ENCODE data around the gene RXRA. TPM values are rescaled to one million over a fixed set of nuclear protein-coding genes. Genes with fewer than 3 reads are reported as not detected.

RXRA gene
- total and polyA plus RNA-seq, 4 donors, result 41.5 to 116 (median 74.1) TPM

DNA sequence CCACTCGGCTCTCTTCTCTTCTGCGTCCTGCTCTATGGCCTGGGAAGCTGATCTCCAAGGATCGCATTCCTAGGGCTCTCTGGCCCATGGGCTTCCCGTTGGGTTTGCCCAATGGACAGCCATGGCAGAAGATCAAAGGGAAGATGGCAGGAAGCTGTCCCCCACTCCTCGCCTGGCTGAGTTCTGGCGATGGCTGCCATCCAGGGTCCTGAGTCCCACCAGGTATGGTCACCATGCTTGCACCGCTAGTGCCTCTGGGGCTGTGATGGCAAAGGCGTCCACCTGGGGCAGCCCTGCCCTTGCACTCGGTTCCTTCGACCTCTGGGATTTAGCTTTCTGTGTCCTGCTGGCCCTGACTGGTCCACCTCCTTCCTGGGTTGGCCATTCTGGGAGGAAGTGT is 156.0 kb downstream of the RXRA start:
- no peaks in the 10 kb centered on the region for H3K36me3 ChIP-seq (ENCODE audit: control insufficient read depth in 4 of 4, insufficient read depth in 3 of 4, low read depth in 1 of 4, low read length in 3 of 4)
- no peaks in the 10 kb centered on the region for H3K4me1 ChIP-seq (ENCODE audit: control insufficient read depth in 4 of 4, insufficient read depth in 4 of 4, low read length in 3 of 4)
- H3K27me3 ChIP-seq (ENCODE audit: control insufficient read depth in 4 of 4, insufficient read depth in 4 of 4, low read length in 3 of 4), result no peaks in the 10 kb centered on the region
- no peaks in the 10 kb centered on the region for H3K9me3 ChIP-seq (ENCODE audit: control insufficient read depth in 4 of 4, low read length in 3 of 4)
- DNase-seq (ENCODE audit: low spot score), result no peak
- no peak for TF ChIP-seq FOXA2 (IDR thresholded peaks at IDR 0.05)
- no peak for TF ChIP-seq YY1 (IDR thresholded peaks at IDR 0.05)
- TF ChIP-seq, protein P1, sequence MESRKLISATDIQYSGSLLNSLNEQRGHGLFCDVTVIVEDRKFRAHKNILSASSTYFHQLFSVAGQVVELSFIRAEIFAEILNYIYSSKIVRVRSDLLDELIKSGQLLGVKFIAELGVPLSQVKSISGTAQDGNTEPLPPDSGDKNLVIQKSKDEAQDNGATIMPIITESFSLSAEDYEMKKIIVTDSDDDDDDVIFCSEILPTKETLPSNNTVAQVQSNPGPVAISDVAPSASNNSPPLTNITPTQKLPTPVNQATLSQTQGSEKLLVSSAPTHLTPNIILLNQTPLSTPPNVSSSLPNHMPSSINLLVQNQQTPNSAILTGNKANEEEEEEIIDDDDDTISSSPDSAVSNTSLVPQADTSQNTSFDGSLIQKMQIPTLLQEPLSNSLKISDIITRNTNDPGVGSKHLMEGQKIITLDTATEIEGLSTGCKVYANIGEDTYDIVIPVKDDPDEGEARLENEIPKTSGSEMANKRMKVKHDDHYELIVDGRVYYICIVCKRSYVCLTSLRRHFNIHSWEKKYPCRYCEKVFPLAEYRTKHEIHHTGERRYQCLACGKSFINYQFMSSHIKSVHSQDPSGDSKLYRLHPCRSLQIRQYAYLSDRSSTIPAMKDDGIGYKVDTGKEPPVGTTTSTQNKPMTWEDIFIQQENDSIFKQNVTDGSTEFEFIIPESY (IDR thresholded peaks at IDR 0.05), result no peak
- TF ChIP-seq TAF1 (conservative IDR thresholded peaks at IDR 0.05), result no peak
- TF ChIP-seq FOXA1 (IDR thresholded peaks at IDR 0.05), result no peak
- H3K9ac ChIP-seq (ENCODE audit: low read depth in 1 of 2, low read length in 2 of 2), result no peak overlapping the region
- no peak overlapping the region for H3K27ac ChIP-seq (ENCODE audit: low read depth in 1 of 2, low read length in 2 of 2)
- no peak overlapping the region for H3K4me3 ChIP-seq (ENCODE audit: low read depth in 1 of 3, low read length in 3 of 3)
- WGBS, result 85% methylated on average over 10 of the region's 10 CpGs

- WGBS, result 84% methylated on average over 24 of the region's 24 CpGs
- Histone ChIP-seq H3K27ac (ENCODE audit: low read depth in 1 of 2, low read length in 2 of 2) (no peak overlapping the region), H3K9me3 (ENCODE audit: control insufficient read depth in 4 of 4, low read length in 3 of 4) (no peaks in the 10 kb centered on the region), H3K4me1 (ENCODE audit: control insufficient read depth in 4 of 4, insufficient read depth in 4 of 4, low read length in 3 of 4) (no peaks in the 10 kb centered on the region), H3K27me3 (ENCODE audit: control insufficient read depth in 4 of 4, insufficient read depth in 4 of 4, low read length in 3 of 4) (no peaks in the 10 kb centered on the region), H3K9ac (ENCODE audit: low read depth in 1 of 2, low read length in 2 of 2) (no peak overlapping the region), H3K36me3 (ENCODE audit: control insufficient read depth in 4 of 4, insufficient read depth in 3 of 4, low read depth in 1 of 4, low read length in 3 of 4) (no peaks in the 10 kb centered on the region), H3K4me3 (ENCODE audit: low read depth in 1 of 3, low read length in 3 of 3) (no peak overlapping the region)
- TF ChIP-seq YY1 (IDR thresholded peaks at IDR 0.05) (no peak), TAF1 (conservative IDR thresholded peaks at IDR 0.05) (no peak), JUND (IDR thresholded peaks at IDR 0.05) (no peak), NR2F2 (IDR thresholded peaks at IDR 0.05) (no peak), FOXA1 (IDR thresholded peaks at IDR 0.05) (no peak), FOXA2 (IDR thresholded peaks at IDR 0.05) (no peak), RXRA (IDR thresholded peaks at IDR 0.05) (no peak)
- TF ChIP-seq, protein P1 (IDR thresholded peaks at IDR 0.05), result no peak
- TF ChIP-seq, protein P2, sequence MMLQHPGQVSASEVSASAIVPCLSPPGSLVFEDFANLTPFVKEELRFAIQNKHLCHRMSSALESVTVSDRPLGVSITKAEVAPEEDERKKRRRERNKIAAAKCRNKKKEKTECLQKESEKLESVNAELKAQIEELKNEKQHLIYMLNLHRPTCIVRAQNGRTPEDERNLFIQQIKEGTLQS (IDR thresholded peaks at IDR 0.05), result no peak
- TF ChIP-seq, protein P3, sequence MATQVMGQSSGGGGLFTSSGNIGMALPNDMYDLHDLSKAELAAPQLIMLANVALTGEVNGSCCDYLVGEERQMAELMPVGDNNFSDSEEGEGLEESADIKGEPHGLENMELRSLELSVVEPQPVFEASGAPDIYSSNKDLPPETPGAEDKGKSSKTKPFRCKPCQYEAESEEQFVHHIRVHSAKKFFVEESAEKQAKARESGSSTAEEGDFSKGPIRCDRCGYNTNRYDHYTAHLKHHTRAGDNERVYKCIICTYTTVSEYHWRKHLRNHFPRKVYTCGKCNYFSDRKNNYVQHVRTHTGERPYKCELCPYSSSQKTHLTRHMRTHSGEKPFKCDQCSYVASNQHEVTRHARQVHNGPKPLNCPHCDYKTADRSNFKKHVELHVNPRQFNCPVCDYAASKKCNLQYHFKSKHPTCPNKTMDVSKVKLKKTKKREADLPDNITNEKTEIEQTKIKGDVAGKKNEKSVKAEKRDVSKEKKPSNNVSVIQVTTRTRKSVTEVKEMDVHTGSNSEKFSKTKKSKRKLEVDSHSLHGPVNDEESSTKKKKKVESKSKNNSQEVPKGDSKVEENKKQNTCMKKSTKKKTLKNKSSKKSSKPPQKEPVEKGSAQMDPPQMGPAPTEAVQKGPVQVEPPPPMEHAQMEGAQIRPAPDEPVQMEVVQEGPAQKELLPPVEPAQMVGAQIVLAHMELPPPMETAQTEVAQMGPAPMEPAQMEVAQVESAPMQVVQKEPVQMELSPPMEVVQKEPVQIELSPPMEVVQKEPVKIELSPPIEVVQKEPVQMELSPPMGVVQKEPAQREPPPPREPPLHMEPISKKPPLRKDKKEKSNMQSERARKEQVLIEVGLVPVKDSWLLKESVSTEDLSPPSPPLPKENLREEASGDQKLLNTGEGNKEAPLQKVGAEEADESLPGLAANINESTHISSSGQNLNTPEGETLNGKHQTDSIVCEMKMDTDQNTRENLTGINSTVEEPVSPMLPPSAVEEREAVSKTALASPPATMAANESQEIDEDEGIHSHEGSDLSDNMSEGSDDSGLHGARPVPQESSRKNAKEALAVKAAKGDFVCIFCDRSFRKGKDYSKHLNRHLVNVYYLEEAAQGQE (IDR thresholded peaks at IDR 0.05), result no peak
- DNase-seq (ENCODE audit: low spot score), result no peak
These were observed 157.3 kb downstream of the RXRA start for GRCh38 chr9:134483361-134484184.
